Sigmoid colon (tissue), 4 donors: ENCODE measurements around the gene DDN.

Source experiments
- POLR2A ChIP-seq, 2 donors: fragments of 450-650 bp; IDR thresholded peaks; one replicate each; pipeline ENCODE4 v1.6.1; 2016; ENCODE audit warnings: antibody characterized with exemption in 2 of 2, mild to moderate bottlenecking in 2 of 2, moderate library complexity in 2 of 2
- POLR2AphosphoS5 ChIP-seq, 4 donors: sonication (generic); formaldehyde crosslinking; IDR thresholded peaks; one replicate each; pipeline ENCODE4 v1.6.1; 2017; ENCODE audit warnings: antibody characterized with exemption in 4 of 4
- TF ChIP-seq, protein P1 (sequence below), 4 experiments: fragments of 450-650 bp in 3 of 4; fragments of 200-600 bp in 1 of 4; IDR thresholded peaks; one replicate each; pipeline ENCODE4 v1.5.1; 2016 to 2019; ENCODE audit warnings: antibody characterized with exemption in 4 of 4, mild to moderate bottlenecking in 3 of 4, moderate library complexity in 2 of 4

DNA sequence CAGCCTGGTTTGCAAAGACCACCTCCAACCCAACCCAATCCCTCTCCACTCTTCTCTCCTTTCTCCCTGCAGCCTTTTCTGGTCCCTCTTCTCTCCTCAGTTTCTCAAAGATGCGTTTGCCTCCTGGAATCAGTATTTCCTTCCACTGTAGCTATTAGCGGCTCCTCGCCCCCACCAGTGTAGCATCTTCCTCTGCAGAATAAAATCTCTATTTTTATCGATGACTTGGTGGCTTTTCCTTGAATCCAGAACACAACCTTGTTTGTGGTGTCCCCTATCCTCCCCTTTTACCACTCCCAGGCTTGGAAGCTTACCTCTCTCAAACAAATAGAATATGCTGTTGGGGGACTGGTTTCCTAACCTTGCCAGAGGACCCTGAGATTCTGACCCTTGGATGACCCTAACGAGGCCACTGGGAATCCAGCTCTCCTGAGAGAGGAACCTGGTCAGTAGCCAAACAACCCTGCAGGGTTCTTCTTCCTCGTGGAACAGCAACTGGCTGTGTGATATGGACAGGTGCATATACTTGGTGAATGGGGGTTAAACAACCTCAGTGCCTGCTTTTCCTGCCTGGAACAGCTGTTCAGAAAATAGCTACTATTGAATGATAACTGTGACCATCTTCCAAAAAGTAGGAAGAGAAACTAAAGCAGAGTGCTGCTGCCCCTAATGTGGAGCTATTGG lies 16.6 kb downstream of the DDN start:
- TF ChIP-seq POLR2AphosphoS5 (IDR thresholded peaks at IDR 0.05), result no peak
- TF ChIP-seq, protein P1, sequence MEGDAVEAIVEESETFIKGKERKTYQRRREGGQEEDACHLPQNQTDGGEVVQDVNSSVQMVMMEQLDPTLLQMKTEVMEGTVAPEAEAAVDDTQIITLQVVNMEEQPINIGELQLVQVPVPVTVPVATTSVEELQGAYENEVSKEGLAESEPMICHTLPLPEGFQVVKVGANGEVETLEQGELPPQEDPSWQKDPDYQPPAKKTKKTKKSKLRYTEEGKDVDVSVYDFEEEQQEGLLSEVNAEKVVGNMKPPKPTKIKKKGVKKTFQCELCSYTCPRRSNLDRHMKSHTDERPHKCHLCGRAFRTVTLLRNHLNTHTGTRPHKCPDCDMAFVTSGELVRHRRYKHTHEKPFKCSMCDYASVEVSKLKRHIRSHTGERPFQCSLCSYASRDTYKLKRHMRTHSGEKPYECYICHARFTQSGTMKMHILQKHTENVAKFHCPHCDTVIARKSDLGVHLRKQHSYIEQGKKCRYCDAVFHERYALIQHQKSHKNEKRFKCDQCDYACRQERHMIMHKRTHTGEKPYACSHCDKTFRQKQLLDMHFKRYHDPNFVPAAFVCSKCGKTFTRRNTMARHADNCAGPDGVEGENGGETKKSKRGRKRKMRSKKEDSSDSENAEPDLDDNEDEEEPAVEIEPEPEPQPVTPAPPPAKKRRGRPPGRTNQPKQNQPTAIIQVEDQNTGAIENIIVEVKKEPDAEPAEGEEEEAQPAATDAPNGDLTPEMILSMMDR (IDR thresholded peaks at IDR 0.05), result no peak
- TF ChIP-seq POLR2A (IDR thresholded peaks at IDR 0.05), result no peak
